ENCODE results near the gene CYP8B1.
"Not testable (repeated sequence)": the region's sequence is repeated elsewhere in the genome, so short reads cannot be mapped to it uniquely, and the experiment has no call there.

CYP8B1 gene

GRCh38 chr3:42887084-42887483, 11.4 kb upstream of the CYP8B1 start:
- H3K4me3 ChIP-seq (ENCODE audit: low read depth, low read length) = no peak overlapping the region
- TF ChIP-seq CTCF (IDR thresholded peaks at IDR 0.05; ENCODE audit: insufficient read depth, low read depth, low read length, missing control alignments) = no peak
- DNase-seq (ENCODE audit: low read depth) = no peak

- no peak for TF ChIP-seq CTCF (IDR thresholded peaks at IDR 0.05; ENCODE audit: insufficient read depth, low read depth, low read length, missing control alignments)
- no peak for DNase-seq (ENCODE audit: low read depth)
- H3K4me3 ChIP-seq (ENCODE audit: low read depth, low read length) = no peak overlapping the region
Observed at GRCh38 chr3:42886294-42886822, 10.7 kb upstream of the CYP8B1 start.

DNA sequence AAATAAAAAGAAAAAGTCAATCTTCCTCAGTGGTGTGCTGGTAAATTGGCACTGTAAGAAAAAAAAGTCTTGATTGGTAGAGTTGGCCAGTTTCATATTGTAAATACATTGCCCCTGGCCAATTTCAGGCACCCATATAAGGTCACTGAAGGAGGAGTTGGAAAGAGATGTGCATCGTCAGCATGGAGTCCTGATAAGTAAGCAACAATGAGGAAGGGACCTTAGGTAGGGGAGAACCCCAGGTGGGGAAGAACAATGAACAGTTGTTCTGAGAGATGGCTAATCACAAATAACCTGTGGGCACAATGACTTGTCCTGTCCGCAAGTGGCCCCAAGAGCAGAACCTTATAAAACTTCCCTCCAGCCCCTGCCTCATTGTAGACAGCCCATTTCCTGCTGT, 8.6 kb upstream of the CYP8B1 start:
- DNase-seq (ENCODE audit: low read depth) = no peak
- TF ChIP-seq CTCF (IDR thresholded peaks at IDR 0.05; ENCODE audit: insufficient read depth, low read depth, low read length, missing control alignments) = no peak

GRCh38 chr3:42883251-42883930, 7.7 kb upstream of the CYP8B1 start:
- not testable (repeated sequence) for DNase-seq (ENCODE audit: low read depth); H3K4me3 ChIP-seq (ENCODE audit: low read depth, low read length)

More for the DNA sequence above, 8.6 kb upstream of the CYP8B1 start:
- H3K4me3 ChIP-seq (ENCODE audit: low read depth, low read length) = no peak overlapping the region

DNA sequence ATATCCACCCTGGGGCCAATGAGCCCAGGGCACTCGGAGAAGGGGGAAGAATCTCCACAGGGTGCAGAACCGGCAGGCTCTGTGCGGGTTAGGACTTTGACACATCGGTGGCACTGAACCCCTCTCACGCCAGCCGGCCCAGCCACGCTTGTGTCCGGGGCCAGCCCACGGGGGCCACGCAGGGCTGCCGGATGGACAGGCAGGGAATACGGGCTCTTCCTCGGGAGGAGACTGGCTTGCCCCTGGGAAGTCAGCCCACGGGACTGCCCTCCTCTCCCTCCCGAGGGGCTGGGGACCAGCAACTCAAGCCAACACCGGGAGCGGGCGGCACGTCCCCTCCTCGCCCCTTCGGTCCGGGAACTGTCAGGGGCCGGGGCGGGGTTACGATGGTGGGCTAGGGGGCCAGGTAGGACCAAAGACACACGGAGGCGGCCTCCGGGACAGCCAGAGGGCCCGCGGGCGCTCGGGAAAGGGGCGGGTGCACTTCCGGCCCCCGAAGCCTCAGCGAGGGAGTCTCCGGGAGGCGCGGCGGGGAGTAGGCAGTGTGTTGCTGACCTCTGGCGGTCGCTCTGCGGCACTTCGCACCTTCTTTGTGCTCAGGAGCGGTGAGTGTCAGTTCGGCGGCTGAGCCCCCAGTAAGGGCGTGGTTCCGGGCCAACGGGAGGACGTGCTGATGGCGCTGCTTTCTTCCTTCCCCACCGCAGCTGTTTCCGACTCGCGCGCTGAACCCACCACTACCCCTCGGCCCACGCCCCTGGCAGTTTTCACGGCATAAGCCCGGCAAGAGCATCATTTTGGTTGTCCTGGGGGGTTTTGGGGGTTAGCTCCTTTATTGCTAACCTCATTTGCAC, 5.1 kb upstream of the CYP8B1 start:
- peak overlapping the region; percentile 62 for H3K4me3 ChIP-seq (ENCODE audit: low read depth, low read length)
- peak; percentile 92 for DNase-seq (ENCODE audit: low read depth)
- peak; percentile 91 for TF ChIP-seq CTCF (IDR thresholded peaks at IDR 0.05; ENCODE audit: insufficient read depth, low read depth, low read length, missing control alignments)

DNA sequence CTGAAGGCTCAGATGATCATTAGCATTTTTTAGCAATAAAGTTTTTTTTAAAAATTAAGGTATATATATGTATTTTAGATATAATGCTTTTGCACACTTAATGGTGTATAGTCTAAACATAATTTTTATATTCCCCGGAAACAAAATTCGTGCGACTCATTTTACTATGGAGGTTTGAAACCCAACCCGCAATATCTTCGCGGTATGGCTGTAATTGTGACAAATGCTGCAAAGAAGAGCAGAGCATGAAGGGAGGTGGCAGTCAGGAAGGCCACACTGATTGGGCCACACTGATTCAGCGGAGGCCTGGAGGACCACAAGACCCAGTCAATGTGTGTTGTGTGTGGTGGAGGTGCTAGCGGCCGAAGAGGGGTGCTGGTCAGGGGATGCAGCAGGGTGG, 4.5 kb upstream of the CYP8B1 start:
- no peak overlapping the region for H3K4me3 ChIP-seq (ENCODE audit: low read depth, low read length)
- no peak for TF ChIP-seq CTCF (IDR thresholded peaks at IDR 0.05; ENCODE audit: insufficient read depth, low read depth, low read length, missing control alignments)
- no peak for DNase-seq (ENCODE audit: low read depth)

DNA sequence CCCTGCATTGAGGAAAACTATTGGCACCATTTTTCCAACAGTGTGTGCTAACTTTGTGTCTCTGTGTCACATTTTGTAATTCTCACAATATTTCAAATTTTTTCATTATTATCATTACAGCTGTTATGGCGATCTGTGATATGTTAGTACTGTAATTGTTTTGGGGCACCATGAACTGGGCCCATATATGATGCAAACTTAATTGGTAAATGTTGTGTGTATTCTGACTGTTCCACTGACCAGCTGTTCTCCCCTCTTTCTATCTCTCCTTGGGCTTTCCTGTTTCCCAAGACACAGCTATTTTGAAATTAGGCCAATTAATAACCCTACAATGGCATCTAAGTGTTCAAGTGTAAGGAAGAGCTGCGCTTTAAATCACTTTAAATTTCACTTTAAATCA, 2.2 kb upstream of the CYP8B1 start:
- DNase-seq (ENCODE audit: low read depth) = no peak
- no peak overlapping the region for H3K4me3 ChIP-seq (ENCODE audit: low read depth, low read length)
- TF ChIP-seq CTCF (IDR thresholded peaks at IDR 0.05; ENCODE audit: insufficient read depth, low read depth, low read length, missing control alignments) = no peak
